MM.1S (cell line): ENCODE data around the gene FMN1.

Experiments
- CTCF ChIP-seq: fragments of 300-600 bp; sonication (generic); IDR thresholded peaks from 2 replicates; pipeline ENCODE4 v1.5.1; 2016; ENCODE audit warnings: antibody characterized with exemption, low read length, mixed read lengths
- EZH2 ChIP-seq: fragments of 300-600 bp; sonication (generic); optimal IDR thresholded peaks from 2 replicates; pipeline ENCODE3; 2017; ENCODE audit warnings: low read depth, mild to moderate bottlenecking, antibody characterized with exemption, low read length, mixed read lengths

GRCh38 chr15:32901192-32901591 lies 293.3 kb downstream of the FMN1 start:
- TF ChIP-seq CTCF (no peak), EZH2 (no peak)
